ENCODE results near the gene NDST4. TPM values are rescaled to one million over a fixed set of nuclear protein-coding genes. Genes with fewer than 3 reads are reported as not detected.

The NDST4 gene
- total and polyA plus RNA-seq, 2 of the 13 experiments (the other 11 are each of a cell fraction or from before 2014, with no cell fraction given) = not detected

GRCh38 chr4:114813961-114814360 lies 299.5 kb downstream of the NDST4 start:
- in situ Hi-C loops (cut with HindIII; ENCODE audit: extremely low pct_ligation_motif_present, low pct_unique_long_range_greater_than_20kb) = no loop called here
- DNase-seq (ENCODE audit: low spot score) (no peak), FAIRE-seq (no peak), ATAC-seq (no peak)
- H3K79me2 ChIP-seq (ENCODE audit: insufficient read depth, low read length) = no peaks in the 10 kb centered on the region
- H4K20me1 ChIP-seq (ENCODE audit: insufficient read depth, low read length) = no peaks in the 10 kb centered on the region
- H3K9ac ChIP-seq (ENCODE audit: insufficient read depth, low read depth, low read length) = no peak overlapping the region
- H3K27ac ChIP-seq (ENCODE audit: extremely low read length, insufficient read depth, low read length) = no peak overlapping the region
- H3K4me2 ChIP-seq (ENCODE audit: low read depth, low read length) = no peak overlapping the region
- no TSS peak for BruUV-seq (replicated peaks)
- WGBS (ENCODE audit: low lambda C conversion rate) = 0% methylated on average over 1 of the region's 1 CpG
- intact Hi-C loops (cut with micrococcal nuclease; ENCODE audit: unreplicated experiment) = no loop called here
- ChIA-PET POLR2A (no interaction called here), CTCF (ENCODE audit: low intra/inter-chr PET ratio, low total read pairs) (no interaction called here)
- no peak overlapping the region for H3K4me3 ChIP-seq (replicated peaks in 1 of 3; ENCODE audit: insufficient read depth in 1 of 3, low read depth in 2 of 3, low read length in 3 of 3)
- no peaks in the 10 kb centered on the region for H3K4me1 ChIP-seq (ENCODE audit: insufficient read depth, low read length)
- no peak for TF ChIP-seq NFRKB (IDR thresholded peaks at IDR 0.05)
- TF ChIP-seq ATF7 (IDR thresholded peaks at IDR 0.05) = peak; percentile 75
- no peak for TF ChIP-seq ATF7 (CRISPR knock-in tag; IDR thresholded peaks at IDR 0.05)
- TF ChIP-seq CEBPB (IDR thresholded peaks at IDR 0.05; ENCODE audit: borderline replicate concordance, low read depth, low read length) = peak; percentile 42; the same call in 1 of the 2 replicates
- TF ChIP-seq ZBTB7A (CRISPR knock-in tag; IDR thresholded peaks at IDR 0.05) = no peak
- no peaks in the 10 kb centered on the region for H3K36me3 ChIP-seq (replicated peaks in 1 of 2; ENCODE audit: control insufficient read depth in 1 of 2, insufficient read depth in 2 of 2, low read length in 2 of 2)
- H3K27me3 ChIP-seq (ENCODE audit: control insufficient read depth in 1 of 2, insufficient read depth in 2 of 2, low read length in 2 of 2) = no peaks in the 10 kb centered on the region; a peak in 1 of 5 replicates
- no peak overlapping the region for H2AFZ ChIP-seq (ENCODE audit: low read length)
- H3K9me3 ChIP-seq (ENCODE audit: low read length) = no peaks in the 10 kb centered on the region

GRCh38 chr4:114811564-114812301 lies 301.7 kb downstream of the NDST4 start:
- DNase-seq (ENCODE audit: low spot score) = no peak
- Histone ChIP-seq H3K36me3 (replicated peaks in 1 of 2; ENCODE audit: control insufficient read depth in 1 of 2, insufficient read depth in 2 of 2, low read length in 2 of 2) (no peaks in the 10 kb centered on the region), H3K9ac (ENCODE audit: insufficient read depth, low read depth, low read length) (no peak overlapping the region), H3K79me2 (ENCODE audit: insufficient read depth, low read length) (no peaks in the 10 kb centered on the region), H3K27me3 (ENCODE audit: control insufficient read depth in 1 of 2, insufficient read depth in 2 of 2, low read length in 2 of 2) (no peaks in the 10 kb centered on the region), H3K4me2 (ENCODE audit: low read depth, low read length) (no peak overlapping the region), H4K20me1 (ENCODE audit: insufficient read depth, low read length) (no peaks in the 10 kb centered on the region), H3K4me3 (replicated peaks in 1 of 3; ENCODE audit: insufficient read depth in 1 of 3, low read depth in 2 of 3, low read length in 3 of 3) (no peak overlapping the region), H3K27ac (ENCODE audit: extremely low read length, insufficient read depth, low read length) (no peak overlapping the region), H2AFZ (ENCODE audit: low read length) (no peak overlapping the region), H3K9me3 (ENCODE audit: low read length) (no peaks in the 10 kb centered on the region), H3K4me1 (ENCODE audit: insufficient read depth, low read length) (no peaks in the 10 kb centered on the region)
- FAIRE-seq = no peak
- POLR2A ChIA-PET = no interaction called here
- ATAC-seq = no peak
- intact Hi-C loops (cut with micrococcal nuclease; ENCODE audit: unreplicated experiment) (no loop called here), in situ Hi-C loops (cut with HindIII; ENCODE audit: extremely low pct_ligation_motif_present, low pct_unique_long_range_greater_than_20kb) (no loop called here)
- no peak for TF ChIP-seq SMAD3 (CRISPR knock-in tag; IDR thresholded peaks at IDR 0.05)
- no peak for TF ChIP-seq NR0B2 (CRISPR knock-in tag; IDR thresholded peaks at IDR 0.05)
- TF ChIP-seq HMGXB4 (CRISPR knock-in tag; IDR thresholded peaks at IDR 0.05; ENCODE audit: borderline replicate concordance in 1 of 2, low read depth in 1 of 2) = no peak
- no peak for TF ChIP-seq ZNF431 (CRISPR knock-in tag; IDR thresholded peaks at IDR 0.05; ENCODE audit: borderline replicate concordance, low read depth)
- TF ChIP-seq ZNF234 (CRISPR knock-in tag; conservative IDR thresholded peaks at IDR 0.05) = no peak
- no peak for TF ChIP-seq ZNF124 (CRISPR knock-in tag; IDR thresholded peaks at IDR 0.05)
- no peak for TF ChIP-seq PHF21A (CRISPR knock-in tag; IDR thresholded peaks at IDR 0.05)
- no peak for TF ChIP-seq THAP8 (CRISPR knock-in tag; IDR thresholded peaks at IDR 0.05; ENCODE audit: borderline replicate concordance)
- no peak for TF ChIP-seq ZSCAN30 (CRISPR knock-in tag; IDR thresholded peaks at IDR 0.05)
- TF ChIP-seq ZNF780A (CRISPR knock-in tag; IDR thresholded peaks at IDR 0.05) = no peak
- no peak for TF ChIP-seq GFI1 (CRISPR knock-in tag; IDR thresholded peaks at IDR 0.05; ENCODE audit: borderline replicate concordance)
- 11% methylated on average over 4 of the region's 4 CpGs for WGBS (ENCODE audit: low lambda C conversion rate)
- BruUV-seq (replicated peaks) = no TSS peak
- CTCF ChIA-PET (ENCODE audit: low intra/inter-chr PET ratio, low total read pairs) = no interaction called here
